HG03108 (cell line): ENCODE results near the gene MOB4.
"Not testable (repeated sequence)": the region's sequence is repeated elsewhere in the genome, so short reads cannot be mapped to it uniquely, and the experiment has no call there.

Experiments used
- ATAC-seq: cut with Tn5 transposase; IDR thresholded peaks from one replicate; pipeline ENCODE4 v1.9.1; 2021; ENCODE audit warnings: moderate library complexity; ENCODE audit not compliant: unreplicated experiment

Gene MOB4

GRCh38 chr2:197513915-197514314 is 2.0 kb upstream of the MOB4 start:
- no peak for ATAC-seq

GRCh38 chr2:197514754-197515153 is 1.1 kb upstream of the MOB4 start:
- ATAC-seq, result no peak

- ATAC-seq, result peak; percentile 4
These were observed 539 bp upstream of the MOB4 start for GRCh38 chr2:197515315-197515738.

DNA sequence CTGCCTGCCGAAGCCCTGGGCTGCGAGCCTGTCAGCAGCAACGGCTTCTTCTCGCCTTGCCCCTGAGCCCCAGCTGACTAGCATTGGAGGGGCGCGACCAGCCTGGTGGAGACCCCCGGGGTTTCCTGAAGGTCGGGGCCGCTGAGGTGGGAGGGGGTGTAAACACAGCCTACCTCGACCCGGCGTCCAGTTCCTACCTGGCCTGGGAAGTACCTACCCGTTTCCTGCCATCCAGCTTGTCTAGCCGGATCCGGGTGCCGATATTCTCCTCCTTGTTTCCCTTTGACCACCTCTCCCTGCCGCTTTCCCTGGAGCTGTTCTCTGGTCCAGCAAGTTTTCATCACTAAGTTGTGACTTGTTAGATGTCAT is 511 bp downstream of the MOB4 start:
- ATAC-seq, result no peak

DNA sequence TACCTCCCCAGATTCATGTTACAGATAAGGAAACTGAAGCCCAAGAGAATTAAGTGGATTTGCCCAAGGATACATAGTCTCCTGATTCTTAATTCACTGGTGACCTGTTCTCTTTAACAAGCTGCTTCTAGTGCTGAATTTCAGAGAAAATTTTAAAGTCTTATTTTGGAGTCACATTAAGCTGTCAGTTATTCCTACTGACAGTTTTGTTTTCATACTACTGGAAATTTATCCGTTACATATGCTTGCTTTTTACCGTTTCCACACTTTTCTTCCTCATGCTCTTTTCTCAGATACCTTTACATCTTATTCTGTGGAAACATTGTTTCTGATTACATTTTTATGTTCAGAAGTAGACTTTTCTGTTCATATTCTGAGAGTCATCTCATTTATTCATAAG is 1.3 kb downstream of the MOB4 start:
- ATAC-seq, result no peak

DNA sequence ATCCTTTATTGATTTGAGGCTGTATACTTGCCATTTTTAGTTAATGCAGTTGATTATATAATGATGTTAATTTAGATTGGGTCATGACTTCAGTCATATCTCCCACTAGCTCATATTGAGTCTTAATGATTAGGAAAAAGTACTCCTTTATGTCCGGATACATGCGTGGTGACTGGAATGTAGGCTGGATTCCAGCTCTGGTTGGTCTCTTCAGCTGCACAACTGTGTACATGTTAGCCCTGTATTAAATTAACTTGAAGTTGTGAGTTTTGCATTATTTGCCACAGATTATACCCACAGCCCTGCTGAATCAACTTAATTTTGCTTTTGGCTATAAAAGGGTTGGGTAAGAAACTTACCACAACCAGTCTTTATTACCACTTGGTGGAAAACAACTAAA is 22.5 kb downstream of the MOB4 start:
- no peak for ATAC-seq

GRCh38 chr2:197539734-197540133 is 23.9 kb downstream of the MOB4 start:
- ATAC-seq, result no peak

DNA sequence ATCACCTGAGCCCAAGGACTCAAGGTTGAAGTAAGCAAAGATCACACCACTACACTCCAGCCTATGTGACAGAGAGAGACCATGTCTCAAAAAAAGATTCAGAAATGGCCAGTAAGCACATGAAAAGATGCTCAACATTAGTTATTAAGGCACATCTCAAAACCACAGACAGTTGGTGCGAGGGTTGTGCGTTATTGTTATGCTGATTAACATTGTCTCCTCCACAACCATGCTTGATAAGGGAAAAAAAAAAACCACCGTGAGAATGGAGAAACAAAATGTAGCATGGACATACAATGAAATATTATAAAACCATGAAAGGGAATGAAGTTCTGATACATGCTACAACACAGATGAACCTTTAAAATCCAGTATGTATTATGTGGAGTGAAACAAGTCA is 27.3 kb downstream of the MOB4 start:
- no peak for ATAC-seq

- ATAC-seq, result no peak
These were observed 31.5 kb downstream of the MOB4 start for GRCh38 chr2:197547163-197547900.

DNA sequence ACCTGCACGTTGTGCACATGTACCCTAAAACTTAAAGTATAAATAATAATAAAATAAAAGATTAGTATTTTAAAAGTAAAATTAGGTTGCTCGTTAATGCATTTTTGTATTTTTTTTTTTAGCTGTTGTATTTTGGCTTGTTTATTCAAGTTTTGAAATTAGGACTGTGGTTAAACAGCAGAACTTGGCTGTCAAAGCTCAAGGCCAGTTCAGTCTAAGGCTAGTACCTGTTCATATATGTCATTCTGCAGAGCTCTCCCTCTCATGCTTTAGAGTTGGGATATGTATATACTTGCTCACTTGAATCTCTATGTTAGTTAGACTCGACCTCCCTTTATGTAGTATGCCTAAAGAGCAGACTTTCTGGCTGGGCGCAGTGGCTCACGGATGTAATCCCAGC is 32.7 kb downstream of the MOB4 start:
- ATAC-seq, result no peak

GRCh38 chr2:197551260-197551659 is 35.4 kb downstream of the MOB4 start:
- not testable (repeated sequence) for ATAC-seq

DNA sequence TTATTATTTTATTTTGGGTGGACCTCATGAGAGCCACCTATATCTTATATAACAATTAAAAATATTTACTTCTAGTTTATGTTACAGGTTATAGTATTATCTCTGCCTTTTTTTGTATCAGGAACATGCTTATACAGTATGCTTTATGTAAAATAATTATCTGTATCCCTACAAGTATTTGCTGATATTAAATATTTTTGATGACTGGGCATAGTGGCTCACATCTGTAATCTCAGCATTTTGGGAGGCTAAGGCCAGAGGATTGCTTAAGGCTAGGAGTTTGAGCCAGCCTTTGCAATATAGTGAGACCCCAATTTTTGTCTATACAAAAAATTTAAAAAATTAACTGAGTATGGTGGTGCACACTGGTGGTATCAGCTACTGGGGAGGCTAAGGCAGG is 39.6 kb downstream of the MOB4 start:
- no peak for ATAC-seq

GRCh38 chr2:197556456-197556855 is 40.6 kb downstream of the MOB4 start:
- no peak for ATAC-seq

DNA sequence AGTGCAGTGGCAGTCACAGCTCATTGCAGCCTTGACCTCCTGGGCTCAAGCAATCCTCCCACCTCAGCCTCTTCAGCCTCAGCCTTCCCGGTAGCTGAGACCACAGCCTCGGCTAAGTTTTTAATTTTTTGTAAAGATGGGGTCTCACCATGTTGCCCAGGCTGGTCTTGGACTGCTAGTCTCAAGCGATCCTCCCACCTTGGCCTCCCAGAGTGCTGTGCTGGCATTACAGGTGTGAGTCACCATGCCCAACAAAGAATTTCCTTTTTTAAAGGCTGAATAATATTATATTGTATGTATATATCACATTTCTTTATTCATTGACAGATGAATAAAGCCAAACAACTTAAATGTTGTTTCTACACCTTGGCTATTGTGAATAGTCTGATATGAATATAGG is 42.5 kb downstream of the MOB4 start:
- ATAC-seq, result no peak

DNA sequence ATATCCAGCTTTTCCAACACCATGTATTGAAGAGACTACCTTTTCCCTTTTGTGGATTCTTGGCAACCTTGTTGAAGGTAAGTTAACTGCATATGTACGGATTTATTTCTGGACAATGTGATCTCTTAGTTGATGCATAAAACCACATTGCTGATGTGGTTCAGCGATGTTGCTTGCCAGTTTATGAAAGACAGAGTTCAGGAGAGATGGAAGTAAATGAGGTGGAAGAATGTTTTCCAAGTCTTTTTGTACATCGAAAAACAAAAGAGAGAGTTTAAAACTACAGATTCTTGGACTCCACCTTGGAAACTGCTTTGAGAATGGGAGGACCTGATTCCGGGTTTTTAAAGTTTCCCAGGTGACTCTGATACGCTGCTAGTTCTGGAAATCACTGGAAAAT is 43.8 kb downstream of the MOB4 start:
- no peak for ATAC-seq

GRCh38 chr2:197560146-197560665 is 44.3 kb downstream of the MOB4 start:
- ATAC-seq, result no peak

- no peak for ATAC-seq
These were observed 55.9 kb downstream of the MOB4 start for GRCh38 chr2:197571627-197572271.

DNA sequence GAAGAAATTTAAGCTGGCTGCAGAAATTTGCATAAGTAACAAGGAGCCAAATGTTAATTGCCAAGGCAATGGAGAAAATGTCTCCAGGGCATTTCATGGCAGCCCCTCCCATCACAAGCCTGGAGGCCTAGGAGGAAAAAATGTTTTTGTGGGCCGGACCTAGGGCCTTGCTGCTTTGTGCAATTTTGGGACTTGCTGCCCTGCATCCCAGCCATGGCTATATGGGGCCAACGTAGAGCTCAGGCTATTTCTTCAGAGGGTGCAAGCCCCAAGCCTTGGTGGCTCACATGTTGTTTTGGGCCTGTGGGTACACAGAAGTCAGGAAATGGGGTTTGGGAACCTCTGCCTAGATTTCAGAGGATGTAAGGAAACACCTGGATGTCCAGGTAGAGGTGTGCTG is 57.7 kb downstream of the MOB4 start:
- no peak for ATAC-seq

DNA sequence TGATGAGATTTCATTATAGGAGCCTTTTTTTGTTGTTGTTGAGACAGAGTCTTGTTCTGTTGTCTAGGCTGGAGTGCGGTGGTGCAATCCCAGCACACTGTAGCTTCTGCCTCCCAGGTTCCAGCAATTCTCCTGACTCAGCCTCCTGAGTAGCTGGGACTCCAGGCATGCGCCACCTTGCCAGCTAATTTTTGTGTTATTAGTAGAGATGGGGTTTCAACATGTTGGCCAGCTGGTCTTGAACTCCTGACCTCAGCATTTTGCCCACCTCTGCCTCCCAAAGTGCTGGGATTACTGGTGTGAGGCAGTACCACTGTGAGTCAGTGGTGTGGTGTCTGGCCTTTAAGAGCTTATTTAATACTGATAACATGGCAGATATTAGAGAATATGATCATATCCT is 60.1 kb downstream of the MOB4 start:
- ATAC-seq, result no peak

DNA sequence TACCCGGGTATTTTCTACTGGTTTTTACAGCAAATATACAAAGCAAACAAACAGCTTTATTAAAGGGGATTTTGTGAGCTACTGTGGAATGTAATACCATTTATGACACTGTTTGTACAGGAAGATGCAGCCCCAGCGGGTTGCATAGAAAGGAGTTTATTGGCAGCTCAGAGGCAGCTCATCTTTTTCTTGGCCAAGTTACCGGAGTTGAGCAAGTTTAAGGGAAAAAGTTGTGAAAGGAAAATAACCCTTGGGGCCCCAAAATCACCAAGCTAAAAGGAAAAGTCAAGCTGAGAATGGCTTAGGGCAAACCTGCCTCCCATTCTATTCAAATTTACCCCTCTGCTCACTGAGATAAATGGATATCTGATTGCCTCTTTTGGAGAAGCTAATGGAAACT is 60.8 kb downstream of the MOB4 start:
- ATAC-seq, result no peak

DNA sequence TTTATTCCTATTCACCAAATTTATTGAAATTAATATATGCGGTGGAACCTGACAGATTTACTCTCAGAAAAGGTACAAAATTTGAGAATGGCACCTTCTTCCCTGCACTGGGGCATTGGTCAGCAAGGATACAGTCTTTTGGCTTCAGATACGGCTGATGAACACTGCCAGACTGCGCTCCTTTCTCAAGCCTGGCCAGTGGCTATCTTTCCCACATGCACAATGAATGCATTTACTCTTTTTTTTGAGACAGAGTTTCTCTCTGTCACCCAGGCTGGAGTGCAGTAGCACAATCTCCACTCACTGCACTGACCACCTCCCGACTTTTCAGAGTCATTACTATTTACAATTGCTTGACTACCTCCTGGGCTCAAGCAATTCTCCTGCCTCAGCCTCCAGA is 61.6 kb downstream of the MOB4 start:
- no peak for ATAC-seq

DNA sequence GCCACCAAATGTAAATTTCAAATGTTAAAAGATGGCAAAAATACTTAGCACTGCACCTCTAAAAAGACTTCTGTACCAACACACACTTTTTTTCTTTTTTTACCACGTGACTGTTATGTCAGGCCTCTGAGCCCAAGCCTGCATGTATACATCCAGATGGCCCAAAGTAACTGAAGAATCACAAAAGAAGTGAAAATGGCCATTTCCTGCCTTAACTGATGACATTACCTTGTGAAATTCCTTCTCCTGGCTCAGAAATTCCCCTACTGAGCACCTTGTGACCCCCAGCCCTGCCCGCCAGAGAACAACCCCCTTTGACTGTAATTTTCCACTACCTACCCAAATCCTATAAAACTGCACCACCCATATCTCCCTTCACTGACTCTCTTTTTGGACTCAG is 62.4 kb downstream of the MOB4 start:
- not testable (repeated sequence) for ATAC-seq

GRCh38 chr2:197580166-197580565 is 64.3 kb downstream of the MOB4 start:
- ATAC-seq, result not testable (repeated sequence)
